Measurements from ENCODE around the gene ARFIP2.

The ARFIP2 gene

GRCh38 chr11:6448574-6448973 is 32.6 kb downstream of the ARFIP2 start:
- DNase-seq (ENCODE audit: low read depth in 1 of 2, low spot score in 1 of 2), result no peak

- peak; percentile 18 to 51 for DNase-seq (ENCODE audit: low read depth in 1 of 2, low spot score in 1 of 2)
Observed at GRCh38 chr11:6443269-6444003, 37.7 kb downstream of the ARFIP2 start.

GRCh38 chr11:6442441-6442840 is 38.7 kb downstream of the ARFIP2 start:
- DNase-seq (ENCODE audit: low read depth in 1 of 2, low spot score in 1 of 2), result no peak

GRCh38 chr11:6440906-6441358 is 40.2 kb downstream of the ARFIP2 start, which contains the start of gene HPX:
Gene HPX, minus strand, starts transcription at chr11:6440987. Its CDS starts 24 bp downstream, at chr11:6440963.
- no peak for DNase-seq (ENCODE audit: low read depth in 1 of 2, low spot score in 1 of 2)

- DNase-seq (ENCODE audit: low read depth in 1 of 2, low spot score in 1 of 2), result peak in 1 of 2 donors; percentile 20
Observed at GRCh38 chr11:6438979-6439571, 42.1 kb downstream of the ARFIP2 start.

- DNase-seq (ENCODE audit: low read depth in 1 of 2, low spot score in 1 of 2), result no peak
Observed at GRCh38 chr11:6437993-6438392, 43.1 kb downstream of the ARFIP2 start.

- DNase-seq (ENCODE audit: low read depth in 1 of 2, low spot score in 1 of 2), result no peak
Observed at GRCh38 chr11:6437423-6437822, 43.7 kb downstream of the ARFIP2 start.

GRCh38 chr11:6433998-6434660 is 47.0 kb downstream of the ARFIP2 start:
- DNase-seq (ENCODE audit: low read depth in 1 of 2, low spot score in 1 of 2), result no peak

- no peak for DNase-seq (ENCODE audit: low read depth in 1 of 2, low spot score in 1 of 2)
Observed at GRCh38 chr11:6431861-6432260, 49.3 kb downstream of the ARFIP2 start.

GRCh38 chr11:6427516-6427915 is 53.6 kb downstream of the ARFIP2 start:
- DNase-seq (ENCODE audit: low read depth in 1 of 2, low spot score in 1 of 2), result no peak
